HL-60 (cell line): ENCODE measurements around the gene HTR2A.

Source experiments
- GABPA ChIP-seq: IDR thresholded peaks from 2 replicates; pipeline ENCODE4 v1.6.1; 2012; ENCODE audit warnings: low read depth
- POLR2AphosphoS5 ChIP-seq: IDR thresholded peaks from 2 replicates; pipeline ENCODE4 v1.6.1; 2012; ENCODE audit warnings: low read depth
- TF ChIP-seq, protein P1 (sequence below): IDR thresholded peaks from 2 replicates; pipeline ENCODE4 v1.6.1; 2012; ENCODE audit warnings: low read depth; ENCODE audit not compliant: insufficient replicate concordance
- TF ChIP-seq, protein P2 (sequence below): IDR thresholded peaks from one replicate; pipeline ENCODE4 v1.5.1; 2011; ENCODE audit warnings: low read length, control low read depth, inconsistent platforms; ENCODE audit not compliant: insufficient read depth

DNA sequence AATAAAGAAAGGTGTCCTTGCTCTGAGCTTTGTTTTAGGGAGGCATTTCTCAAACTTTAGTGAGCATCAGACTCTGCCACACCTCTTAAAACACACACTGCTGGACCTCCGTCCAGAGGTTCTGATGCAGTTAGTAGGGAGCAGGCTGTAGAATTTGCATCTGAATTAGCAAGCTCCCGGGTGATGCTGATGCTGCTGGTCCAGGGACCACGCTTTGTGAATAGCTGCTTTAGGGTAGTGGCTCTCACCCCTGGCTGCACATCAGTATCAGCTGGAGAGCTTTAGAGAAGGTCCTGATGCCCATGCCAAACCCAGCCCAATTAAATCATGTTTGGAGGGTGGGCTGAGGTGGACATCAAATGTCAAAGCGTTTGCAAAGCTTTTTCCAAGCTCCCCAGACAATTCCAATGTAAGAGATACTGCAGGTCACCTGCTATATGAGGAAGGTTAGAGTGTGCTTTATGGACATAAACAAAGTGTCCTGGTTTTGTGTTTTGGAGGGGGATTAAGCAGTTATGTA lies 3.6 kb downstream of the HTR2A start:
- no peak for TF ChIP-seq GABPA
- TF ChIP-seq, protein P1, sequence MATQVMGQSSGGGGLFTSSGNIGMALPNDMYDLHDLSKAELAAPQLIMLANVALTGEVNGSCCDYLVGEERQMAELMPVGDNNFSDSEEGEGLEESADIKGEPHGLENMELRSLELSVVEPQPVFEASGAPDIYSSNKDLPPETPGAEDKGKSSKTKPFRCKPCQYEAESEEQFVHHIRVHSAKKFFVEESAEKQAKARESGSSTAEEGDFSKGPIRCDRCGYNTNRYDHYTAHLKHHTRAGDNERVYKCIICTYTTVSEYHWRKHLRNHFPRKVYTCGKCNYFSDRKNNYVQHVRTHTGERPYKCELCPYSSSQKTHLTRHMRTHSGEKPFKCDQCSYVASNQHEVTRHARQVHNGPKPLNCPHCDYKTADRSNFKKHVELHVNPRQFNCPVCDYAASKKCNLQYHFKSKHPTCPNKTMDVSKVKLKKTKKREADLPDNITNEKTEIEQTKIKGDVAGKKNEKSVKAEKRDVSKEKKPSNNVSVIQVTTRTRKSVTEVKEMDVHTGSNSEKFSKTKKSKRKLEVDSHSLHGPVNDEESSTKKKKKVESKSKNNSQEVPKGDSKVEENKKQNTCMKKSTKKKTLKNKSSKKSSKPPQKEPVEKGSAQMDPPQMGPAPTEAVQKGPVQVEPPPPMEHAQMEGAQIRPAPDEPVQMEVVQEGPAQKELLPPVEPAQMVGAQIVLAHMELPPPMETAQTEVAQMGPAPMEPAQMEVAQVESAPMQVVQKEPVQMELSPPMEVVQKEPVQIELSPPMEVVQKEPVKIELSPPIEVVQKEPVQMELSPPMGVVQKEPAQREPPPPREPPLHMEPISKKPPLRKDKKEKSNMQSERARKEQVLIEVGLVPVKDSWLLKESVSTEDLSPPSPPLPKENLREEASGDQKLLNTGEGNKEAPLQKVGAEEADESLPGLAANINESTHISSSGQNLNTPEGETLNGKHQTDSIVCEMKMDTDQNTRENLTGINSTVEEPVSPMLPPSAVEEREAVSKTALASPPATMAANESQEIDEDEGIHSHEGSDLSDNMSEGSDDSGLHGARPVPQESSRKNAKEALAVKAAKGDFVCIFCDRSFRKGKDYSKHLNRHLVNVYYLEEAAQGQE: no peak
- TF ChIP-seq, protein P2, sequence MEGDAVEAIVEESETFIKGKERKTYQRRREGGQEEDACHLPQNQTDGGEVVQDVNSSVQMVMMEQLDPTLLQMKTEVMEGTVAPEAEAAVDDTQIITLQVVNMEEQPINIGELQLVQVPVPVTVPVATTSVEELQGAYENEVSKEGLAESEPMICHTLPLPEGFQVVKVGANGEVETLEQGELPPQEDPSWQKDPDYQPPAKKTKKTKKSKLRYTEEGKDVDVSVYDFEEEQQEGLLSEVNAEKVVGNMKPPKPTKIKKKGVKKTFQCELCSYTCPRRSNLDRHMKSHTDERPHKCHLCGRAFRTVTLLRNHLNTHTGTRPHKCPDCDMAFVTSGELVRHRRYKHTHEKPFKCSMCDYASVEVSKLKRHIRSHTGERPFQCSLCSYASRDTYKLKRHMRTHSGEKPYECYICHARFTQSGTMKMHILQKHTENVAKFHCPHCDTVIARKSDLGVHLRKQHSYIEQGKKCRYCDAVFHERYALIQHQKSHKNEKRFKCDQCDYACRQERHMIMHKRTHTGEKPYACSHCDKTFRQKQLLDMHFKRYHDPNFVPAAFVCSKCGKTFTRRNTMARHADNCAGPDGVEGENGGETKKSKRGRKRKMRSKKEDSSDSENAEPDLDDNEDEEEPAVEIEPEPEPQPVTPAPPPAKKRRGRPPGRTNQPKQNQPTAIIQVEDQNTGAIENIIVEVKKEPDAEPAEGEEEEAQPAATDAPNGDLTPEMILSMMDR: no peak
- TF ChIP-seq POLR2AphosphoS5: no peak
